Vagina (tissue), 2 donors: ENCODE results near the gene IL32.

Source experiments
- POLR2A ChIP-seq, 2 donors: fragments of 450-650 bp; IDR thresholded peaks; one replicate each; pipeline ENCODE4 v1.6.1; 2017; ENCODE audit warnings: antibody characterized with exemption in 2 of 2, mild to moderate bottlenecking in 2 of 2, moderate library complexity in 2 of 2
- TF ChIP-seq, protein P1 (sequence below), 3 experiments: fragments of 450-650 bp in 2 of 3; fragments of 200-600 bp in 1 of 3; sonication (generic) in 1 of 3; IDR thresholded peaks; one replicate each; pipeline ENCODE4 v1.5.1; 2017 to 2019; ENCODE audit warnings: antibody characterized with exemption in 3 of 3, mild to moderate bottlenecking in 2 of 3, moderate library complexity in 2 of 3

DNA sequence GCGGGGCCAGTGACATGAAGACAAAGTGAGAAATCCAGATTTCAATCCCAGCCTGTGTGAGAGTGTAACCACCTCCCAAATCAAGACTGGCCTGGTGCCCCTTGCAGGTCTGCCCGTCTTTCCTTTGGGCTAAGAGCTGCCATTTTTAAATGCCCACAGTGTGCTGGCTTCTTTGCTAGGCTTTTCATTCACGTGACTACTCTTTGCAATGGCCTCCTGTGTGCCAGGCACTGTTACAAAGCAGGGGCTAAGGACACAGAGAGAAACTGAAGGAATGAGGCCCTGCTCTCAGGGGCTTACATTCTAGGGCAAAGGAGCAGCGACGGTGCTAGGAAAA lies 33.9 kb downstream of the IL32 start:
- no peak for TF ChIP-seq POLR2A (IDR thresholded peaks at IDR 0.05)
- TF ChIP-seq, protein P1, sequence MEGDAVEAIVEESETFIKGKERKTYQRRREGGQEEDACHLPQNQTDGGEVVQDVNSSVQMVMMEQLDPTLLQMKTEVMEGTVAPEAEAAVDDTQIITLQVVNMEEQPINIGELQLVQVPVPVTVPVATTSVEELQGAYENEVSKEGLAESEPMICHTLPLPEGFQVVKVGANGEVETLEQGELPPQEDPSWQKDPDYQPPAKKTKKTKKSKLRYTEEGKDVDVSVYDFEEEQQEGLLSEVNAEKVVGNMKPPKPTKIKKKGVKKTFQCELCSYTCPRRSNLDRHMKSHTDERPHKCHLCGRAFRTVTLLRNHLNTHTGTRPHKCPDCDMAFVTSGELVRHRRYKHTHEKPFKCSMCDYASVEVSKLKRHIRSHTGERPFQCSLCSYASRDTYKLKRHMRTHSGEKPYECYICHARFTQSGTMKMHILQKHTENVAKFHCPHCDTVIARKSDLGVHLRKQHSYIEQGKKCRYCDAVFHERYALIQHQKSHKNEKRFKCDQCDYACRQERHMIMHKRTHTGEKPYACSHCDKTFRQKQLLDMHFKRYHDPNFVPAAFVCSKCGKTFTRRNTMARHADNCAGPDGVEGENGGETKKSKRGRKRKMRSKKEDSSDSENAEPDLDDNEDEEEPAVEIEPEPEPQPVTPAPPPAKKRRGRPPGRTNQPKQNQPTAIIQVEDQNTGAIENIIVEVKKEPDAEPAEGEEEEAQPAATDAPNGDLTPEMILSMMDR (IDR thresholded peaks at IDR 0.05) = no peak
